Aorta (tissue), 5 donors: Measurements from ENCODE around the gene SHBG. TPM values are rescaled to one million over a fixed set of nuclear protein-coding genes. Genes with fewer than 3 reads are reported as not detected.

Experiments
- ATAC-seq: fragments of 200-7000 bp; cut with Tn5 transposase; one replicate; pipeline ENCODE4 v1.9.1; 2022; ENCODE audit warnings: moderate library complexity; ENCODE audit not compliant: low FRiP score
- DNase-seq, 2 donors: peaks; one replicate each; pipeline ENCODE4 v3.0.0-alpha.2; 2020
- H3K27ac ChIP-seq, 2 donors: one replicate each; pipeline ENCODE4 v1.5.1; 2013; ENCODE audit warnings: low read length in 2 of 2, mild to moderate bottlenecking in 2 of 2, moderate library complexity in 2 of 2, control low read depth in 1 of 2, inconsistent platforms in 1 of 2, low read depth in 1 of 2
- H3K27me3 ChIP-seq, 2 donors: one replicate each; pipeline ENCODE4 v1.6.1; 2013; ENCODE audit warnings: control low read depth in 1 of 2, low read length in 1 of 2, mild to moderate bottlenecking in 1 of 2, moderate library complexity in 1 of 2; ENCODE audit not compliant: insufficient read depth in 2 of 2, control insufficient read depth in 1 of 2
- H3K36me3 ChIP-seq, 2 donors: one replicate each; pipeline ENCODE4 v1.6.1; 2013; ENCODE audit warnings: control low read depth in 1 of 2, low read length in 1 of 2, mild to moderate bottlenecking in 1 of 2; ENCODE audit not compliant: insufficient read depth in 2 of 2, control insufficient read depth in 1 of 2
- H3K4me1 ChIP-seq, 2 donors: one replicate each; pipeline ENCODE4 v1.6.1; 2013; ENCODE audit warnings: low read length in 2 of 2, control low read depth in 1 of 2, mild to moderate bottlenecking in 1 of 2, moderate library complexity in 1 of 2; ENCODE audit not compliant: insufficient read depth in 2 of 2, control insufficient read depth in 1 of 2
- H3K4me3 ChIP-seq, 2 donors: one replicate each; pipeline ENCODE4 v1.5.1; 2013; ENCODE audit warnings: low read length in 2 of 2, control low read depth in 1 of 2, mild to moderate bottlenecking in 1 of 2
- H3K9me3 ChIP-seq: one replicate; pipeline ENCODE4 v1.6.1; 2013; ENCODE audit warnings: mild to moderate bottlenecking, low read length; ENCODE audit not compliant: control insufficient read depth
- WGBS, 2 donors: extraction: QIAGEN DNeasy Blood & Tissue Kit; methylation state at CpG; one replicate each; pipeline ENCODE4 v1.1.7; 2013; 5-methylcytosine and 5-hydroxymethylcytosine counted together
- intact Hi-C, 2 donors: fragments of 100-400 bp; cut with DNase I; formaldehyde crosslinking; loops; one replicate each; pipeline versions ENCODE4 v1.14.2 to v1.15.0; 2022
- polyA plus RNA-seq, 2 donors: library from polyadenylated mRNA; stranded (reverse); fragments of 200-250 nt; gene quantifications; one replicate each; pipeline ENCODE4 v1.2.3, GENCODE V29; 2013
- total RNA-seq, 2 donors: library from RNA; stranded (reverse); fragmentation: NEBNext Ultra II Directional; extraction: Animal tissue kit (Norgen Biotek cat#: 25700); gene quantifications; one replicate each; pipeline ENCODE4 v1.2.1, GENCODE V29; 2021
- donor health status: healthy with polysubstance abuse.
- donor health status: Bipolar disorder and iron deficiency.
- donor health status: DM: no; HTN: no; CAD: no.
- donor health status: DM: no; HTN: no; CAD: no.
- donor health status: DM: yes; HTN: yes; CAD: no.

The SHBG gene
- total and polyA plus RNA-seq, 4 donors, result 0.20 to 0.33 TPM; not detected in 2

GRCh38 chr17:7606280-7606679, 23.7 kb upstream of the SHBG start:
- ATAC-seq, result no peak
- Histone ChIP-seq H3K36me3 (peaks cover 7 to 10% of the 10 kb centered on the region in 2 donors), H3K9me3 (no peaks in the 10 kb centered on the region), H3K27ac (no peak overlapping the region), H3K4me3 (no peak overlapping the region), H3K4me1 (no peaks in the 10 kb centered on the region), H3K27me3 (no peaks in the 10 kb centered on the region)
- 87% methylated on average over 4 of the region's 4 CpGs for WGBS, 2 donors
- intact Hi-C loops, result no loop called here
- peak in 1 of 2 donors; percentile 2 for DNase-seq

- H3K4me3 ChIP-seq, result no peak overlapping the region
- no peak overlapping the region for H3K27ac ChIP-seq
- H3K4me1 ChIP-seq, result peaks cover 2 to 9% of the 10 kb centered on the region in 2 donors
- ATAC-seq (no peak), DNase-seq (no peak)
- H3K9me3 ChIP-seq, result no peaks in the 10 kb centered on the region
- 95 to 98% methylated on average over 2 of the region's 2 CpGs for WGBS, 2 donors
- peaks cover 0 to 3% of the 10 kb centered on the region in 2 donors for H3K36me3 ChIP-seq
- intact Hi-C loops, result no loop called here
- H3K27me3 ChIP-seq, result no peaks in the 10 kb centered on the region
These were observed 19.3 kb upstream of the SHBG start for GRCh38 chr17:7610641-7611040.

- Histone ChIP-seq H3K9me3 (no peaks in the 10 kb centered on the region), H3K36me3 (no peaks in the 10 kb centered on the region), H3K4me3 (no peak overlapping the region), H3K27me3 (no peaks in the 10 kb centered on the region), H3K27ac (no peak overlapping the region), H3K4me1 (peaks cover 2 to 9% of the 10 kb centered on the region in 2 donors)
- DNase-seq, result no peak
- WGBS, 2 donors, result 13 to 19% methylated on average over 3 of the region's 3 CpGs
- ATAC-seq, result no peak
- intact Hi-C loops, result no loop called here
These were observed 18.2 kb upstream of the SHBG start for GRCh38 chr17:7611635-7612293.

- no peak overlapping the region for H3K27ac ChIP-seq
- ATAC-seq, result no peak
- no peak overlapping the region for H3K4me3 ChIP-seq
- WGBS, 2 donors, result 80 to 87% methylated on average over 1 of the region's 1 CpG
- intact Hi-C loops, result no loop called here
- H3K9me3 ChIP-seq, result no peaks in the 10 kb centered on the region
- H3K27me3 ChIP-seq, result no peaks in the 10 kb centered on the region
- no peaks in the 10 kb centered on the region for H3K36me3 ChIP-seq
- H3K4me1 ChIP-seq, result peaks cover 2 to 9% of the 10 kb centered on the region in 2 donors
- no peak for DNase-seq
These were observed 17.7 kb upstream of the SHBG start for GRCh38 chr17:7612294-7612640.

- 6% methylated on average over 19 to 20 of the region's 20 CpGs for WGBS, 2 donors
- Histone ChIP-seq H3K4me1 (peaks cover 2 to 9% of the 10 kb centered on the region in 2 donors), H3K9me3 (no peaks in the 10 kb centered on the region), H3K36me3 (no peaks in the 10 kb centered on the region), H3K27ac (peak overlapping the region in 1 of 2 donors; percentile 72), H3K27me3 (no peaks in the 10 kb centered on the region), H3K4me3 (peak overlapping the region; percentile 80 to 97)
- intact Hi-C loops, result no loop called here
- no peak for DNase-seq
- no peak for ATAC-seq
These were observed 16.0 kb upstream of the SHBG start for GRCh38 chr17:7613769-7614424.

- DNase-seq (peak; percentile 100), ATAC-seq (peak; percentile 99)
- intact Hi-C loops, result loop anchor here in 1 of 2 donors (1.0 kb wide), 1 partner anchor 73 kb away; the partner anchor contains the start of gene TP53
- Histone ChIP-seq H3K4me3 (peak within 1 kb of the TSS; percentile 80 to 97), H3K9me3 (no peaks in the 10 kb centered on the region), H3K4me1 (peaks cover 2 to 9% of the 10 kb centered on the region in 2 donors), H3K27me3 (no peaks in the 10 kb centered on the region), H3K36me3 (no peaks in the 10 kb centered on the region), H3K27ac (peak within 1 kb of the TSS in 1 of 2 donors; percentile 72)
- 0 to 1% methylated on average over 58 to 93 of the region's 93 CpGs for WGBS, 2 donors
These were observed 15.3 kb upstream of the SHBG start, which contains the start of gene FXR2 for GRCh38 chr17:7614425-7615264. TSS of gene FXR2 (minus strand) at chr17:7614897. CDS start at chr17:7614532, 365 bp downstream.

- no peak for ATAC-seq
- no peak for DNase-seq
- Histone ChIP-seq H3K36me3 (no peaks in the 10 kb centered on the region), H3K27ac (peak overlapping the region in 1 of 2 donors; percentile 58), H3K9me3 (no peaks in the 10 kb centered on the region), H3K4me1 (peaks cover 2 to 9% of the 10 kb centered on the region in 2 donors), H3K27me3 (no peaks in the 10 kb centered on the region), H3K4me3 (peak overlapping the region in 1 of 2 donors; percentile 11)
- intact Hi-C loops, result loop anchor here in 1 of 2 donors (1.0 kb wide), 1 partner anchor 72 kb away; the partner anchor contains the start of gene TP53
- WGBS, 2 donors, result 5 to 6% methylated on average over 28 of the region's 28 CpGs
These were observed 14.6 kb upstream of the SHBG start for GRCh38 chr17:7615265-7615747.

GRCh38 chr17:7618608-7619007, 11.3 kb upstream of the SHBG start:
- H3K36me3 ChIP-seq, result no peaks in the 10 kb centered on the region
- no peaks in the 10 kb centered on the region for H3K27me3 ChIP-seq
- intact Hi-C loops, result no loop called here
- no peaks in the 10 kb centered on the region for H3K9me3 ChIP-seq
- H3K4me1 ChIP-seq, result no peaks in the 10 kb centered on the region
- H3K27ac ChIP-seq, result no peak overlapping the region
- ATAC-seq (no peak), DNase-seq (no peak)
- no peak overlapping the region for H3K4me3 ChIP-seq
- 82 to 83% methylated on average over 5 of the region's 5 CpGs for WGBS, 2 donors
